MM.1S (cell line): ENCODE data around the gene GARS1.

Experiments
- CTCF ChIP-seq: fragments of 300-600 bp; sonication (generic); IDR thresholded peaks from 2 replicates; pipeline ENCODE4 v1.5.1; 2016; ENCODE audit warnings: antibody characterized with exemption, low read length, mixed read lengths
- EZH2 ChIP-seq: fragments of 300-600 bp; sonication (generic); optimal IDR thresholded peaks from 2 replicates; pipeline ENCODE3; 2017; ENCODE audit warnings: low read depth, mild to moderate bottlenecking, antibody characterized with exemption, low read length, mixed read lengths
- EZH2phosphoT487 ChIP-seq: fragments of 300-600 bp; sonication (generic); IDR thresholded peaks from 2 replicates; pipeline ENCODE4 v1.6.1; 2018; ENCODE audit warnings: antibody characterized with exemption, low read length

- TF ChIP-seq EZH2 (no peak), CTCF (no peak), EZH2phosphoT487 (no peak)
These were observed 2.0 kb downstream of the GARS1 start for GRCh38 chr7:30596721-30597120.
